Esophagus muscularis mucosa (tissue), 4 donors: ENCODE data around the gene ITGAD.

Source experiments
- CTCF ChIP-seq, 3 experiments: fragments of 200-600 bp in 2 of 3; fragments of 450-650 bp in 1 of 3; sonication (generic) in 2 of 3; IDR thresholded peaks; one replicate each; pipeline ENCODE4 v1.5.1; 2017 to 2019; ENCODE audit warnings: antibody characterized with exemption in 3 of 3, mild to moderate bottlenecking in 2 of 3, moderate library complexity in 1 of 3
- EP300 ChIP-seq: sonication (generic); formaldehyde crosslinking; IDR thresholded peaks from one replicate; pipeline ENCODE4 v1.6.1; 2017; ENCODE audit warnings: antibody characterized with exemption
- POLR2A ChIP-seq: fragments of 450-650 bp; IDR thresholded peaks from one replicate; pipeline ENCODE4 v1.6.1; 2017; ENCODE audit warnings: antibody characterized with exemption, moderate library complexity, mild to moderate bottlenecking, low read depth
- POLR2AphosphoS5 ChIP-seq, 2 donors: sonication (generic); formaldehyde crosslinking; IDR thresholded peaks; one replicate each; pipeline ENCODE4 v1.6.1; 2017; ENCODE audit warnings: antibody characterized with exemption in 2 of 2

GRCh38 chr16:31421587-31421986 lies 28.5 kb downstream of the ITGAD start:
- no peak for TF ChIP-seq CTCF (IDR thresholded peaks at IDR 0.05)
- no peak for TF ChIP-seq EP300
- no peak for TF ChIP-seq POLR2A
- no peak for TF ChIP-seq POLR2AphosphoS5 (IDR thresholded peaks at IDR 0.05)
